Measurements from ENCODE around the gene RPL27A.

RPL27A gene

GRCh38 chr11:8642196-8642841 lies 40.3 kb upstream of the RPL27A start:
- TF ChIP-seq, protein P1, sequence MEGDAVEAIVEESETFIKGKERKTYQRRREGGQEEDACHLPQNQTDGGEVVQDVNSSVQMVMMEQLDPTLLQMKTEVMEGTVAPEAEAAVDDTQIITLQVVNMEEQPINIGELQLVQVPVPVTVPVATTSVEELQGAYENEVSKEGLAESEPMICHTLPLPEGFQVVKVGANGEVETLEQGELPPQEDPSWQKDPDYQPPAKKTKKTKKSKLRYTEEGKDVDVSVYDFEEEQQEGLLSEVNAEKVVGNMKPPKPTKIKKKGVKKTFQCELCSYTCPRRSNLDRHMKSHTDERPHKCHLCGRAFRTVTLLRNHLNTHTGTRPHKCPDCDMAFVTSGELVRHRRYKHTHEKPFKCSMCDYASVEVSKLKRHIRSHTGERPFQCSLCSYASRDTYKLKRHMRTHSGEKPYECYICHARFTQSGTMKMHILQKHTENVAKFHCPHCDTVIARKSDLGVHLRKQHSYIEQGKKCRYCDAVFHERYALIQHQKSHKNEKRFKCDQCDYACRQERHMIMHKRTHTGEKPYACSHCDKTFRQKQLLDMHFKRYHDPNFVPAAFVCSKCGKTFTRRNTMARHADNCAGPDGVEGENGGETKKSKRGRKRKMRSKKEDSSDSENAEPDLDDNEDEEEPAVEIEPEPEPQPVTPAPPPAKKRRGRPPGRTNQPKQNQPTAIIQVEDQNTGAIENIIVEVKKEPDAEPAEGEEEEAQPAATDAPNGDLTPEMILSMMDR (IDR thresholded peaks at IDR 0.05), result no peak
- no peak for TF ChIP-seq ZFX (IDR thresholded peaks at IDR 0.05; ENCODE audit: borderline replicate concordance)
- H3K27ac ChIP-seq, result no peak overlapping the region

GRCh38 chr11:8646873-8647272 lies 35.7 kb upstream of the RPL27A start:
- H3K27ac ChIP-seq, result no peak overlapping the region
- TF ChIP-seq, protein P1 (IDR thresholded peaks at IDR 0.05), result no peak
- no peak for TF ChIP-seq ZFX (IDR thresholded peaks at IDR 0.05; ENCODE audit: borderline replicate concordance)

DNA sequence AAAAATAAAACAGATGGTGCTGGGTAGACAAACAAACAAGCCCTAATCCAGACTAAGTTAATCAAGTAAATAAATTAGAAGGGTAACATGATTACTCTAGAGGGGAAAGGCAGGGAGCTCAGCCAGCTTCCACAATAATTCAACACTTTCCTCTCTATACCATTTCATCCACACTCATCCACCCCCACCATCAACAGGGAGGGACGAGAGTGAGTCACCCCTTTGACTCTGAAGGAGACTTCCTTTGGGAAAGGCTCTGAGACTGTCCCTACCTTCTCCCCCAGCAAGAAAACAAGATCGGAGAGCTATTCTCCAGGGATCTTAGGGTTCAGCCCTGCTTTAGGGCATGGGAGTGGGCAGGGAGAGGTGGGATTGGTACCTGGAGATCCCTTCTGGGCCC lies 33.2 kb upstream of the RPL27A start:
- H3K27ac ChIP-seq, result no peak overlapping the region
- no peak for TF ChIP-seq ZFX (IDR thresholded peaks at IDR 0.05; ENCODE audit: borderline replicate concordance)
- TF ChIP-seq, protein P1 (IDR thresholded peaks at IDR 0.05), result no peak

DNA sequence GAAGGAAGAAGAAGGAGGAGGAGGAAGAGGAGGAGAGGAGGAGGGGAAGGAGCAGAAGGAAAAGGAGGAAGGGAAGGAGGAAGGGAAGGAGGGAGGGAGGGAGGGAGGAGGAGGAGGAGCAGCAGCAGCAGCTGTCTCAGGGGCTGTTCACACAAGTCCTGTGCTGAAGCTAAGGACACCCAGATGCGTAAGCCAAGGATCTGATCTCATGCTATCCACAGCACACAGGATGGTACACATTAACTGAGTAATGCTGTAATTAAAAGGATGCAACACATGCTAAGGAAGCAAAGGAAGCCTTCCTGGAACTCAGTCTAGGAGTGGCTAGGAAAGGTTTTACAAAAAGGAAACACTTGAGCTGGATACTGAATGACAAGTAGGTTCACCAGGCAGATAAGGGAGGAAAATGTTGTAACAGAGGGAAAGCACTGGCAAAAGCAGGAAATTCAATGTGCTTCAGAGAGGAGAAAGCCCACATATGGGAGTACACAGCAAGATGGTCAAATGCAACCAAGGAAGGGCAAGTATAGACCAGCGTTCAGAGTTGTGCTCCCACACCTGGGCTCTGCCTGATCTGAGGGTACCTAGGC lies 32.1 kb upstream of the RPL27A start:
- TF ChIP-seq ZFX (IDR thresholded peaks at IDR 0.05; ENCODE audit: borderline replicate concordance), result no peak
- TF ChIP-seq, protein P1 (IDR thresholded peaks at IDR 0.05), result no peak
- no peak overlapping the region for H3K27ac ChIP-seq

GRCh38 chr11:8652140-8652539 lies 30.5 kb upstream of the RPL27A start:
- H3K27ac ChIP-seq, result no peak overlapping the region
- TF ChIP-seq ZFX (IDR thresholded peaks at IDR 0.05; ENCODE audit: borderline replicate concordance), result no peak
- TF ChIP-seq, protein P1 (IDR thresholded peaks at IDR 0.05), result no peak

DNA sequence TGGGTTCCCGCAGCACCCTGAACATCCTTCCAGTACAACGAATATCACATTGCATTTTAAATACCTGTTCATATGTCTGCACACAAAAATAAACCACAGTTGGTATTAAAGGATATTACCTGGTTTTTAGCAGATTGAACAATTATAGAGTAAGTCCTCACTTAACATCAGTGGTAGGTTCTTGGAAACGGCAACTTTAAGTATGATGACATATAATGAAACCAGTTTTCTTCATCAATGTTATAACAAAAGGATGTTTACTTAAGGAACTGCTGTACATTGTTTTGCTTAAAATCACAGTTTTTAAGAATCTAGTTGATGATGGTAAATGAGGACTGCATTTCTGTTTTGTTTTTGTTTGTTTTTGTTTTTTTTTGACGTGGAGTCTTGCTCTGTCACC lies 28.1 kb upstream of the RPL27A start:
- no peak overlapping the region for H3K27ac ChIP-seq
- TF ChIP-seq, protein P1 (IDR thresholded peaks at IDR 0.05), result no peak
- no peak for TF ChIP-seq ZFX (IDR thresholded peaks at IDR 0.05; ENCODE audit: borderline replicate concordance)

- H3K27ac ChIP-seq, result no peak overlapping the region
- TF ChIP-seq ZFX (IDR thresholded peaks at IDR 0.05; ENCODE audit: borderline replicate concordance), result no peak
- TF ChIP-seq, protein P1 (IDR thresholded peaks at IDR 0.05), result no peak
Observed at GRCh38 chr11:8656291-8656690, 26.3 kb upstream of the RPL27A start.

Data from 22Rv1 (cell line).